Glutamatergic neuron (in vitro differentiated cells): Measurements from ENCODE around the gene SLC13A3. TPM values are rescaled to one million over a fixed set of nuclear protein-coding genes. Genes with fewer than 3 reads are reported as not detected.

ENCODE experiments used
- DNase-seq: peaks from one replicate; pipeline ENCODE4 v3.0.0; 2022
- H3K27ac Mint-ChIP-seq: one replicate; pipeline ENCODE4 v1.8.0; 2020; ENCODE audit warnings: mild to moderate bottlenecking, mixed read lengths, inconsistent platforms; ENCODE audit not compliant: unreplicated experiment
- H3K27me3 Mint-ChIP-seq: one replicate; pipeline ENCODE4 v1.8.0; 2020; ENCODE audit warnings: mild to moderate bottlenecking, moderate library complexity, mixed read lengths, inconsistent platforms; ENCODE audit not compliant: unreplicated experiment
- H3K36me3 Mint-ChIP-seq: one replicate; pipeline ENCODE4 v1.8.0; 2020; ENCODE audit warnings: mild to moderate bottlenecking, mixed read lengths, inconsistent platforms; ENCODE audit not compliant: unreplicated experiment
- H3K4me1 Mint-ChIP-seq: one replicate; pipeline ENCODE4 v1.8.0; 2020; ENCODE audit warnings: mild to moderate bottlenecking, low read depth, mixed read lengths, inconsistent platforms; ENCODE audit not compliant: unreplicated experiment
- H3K4me3 Mint-ChIP-seq: one replicate; pipeline ENCODE4 v1.8.0; 2020; ENCODE audit warnings: mild to moderate bottlenecking, mixed read lengths, inconsistent platforms; ENCODE audit not compliant: unreplicated experiment
- H3K9me3 Mint-ChIP-seq: one replicate; pipeline ENCODE4 v1.8.0; 2020; ENCODE audit warnings: mild to moderate bottlenecking, moderate library complexity, mixed read lengths, inconsistent platforms; ENCODE audit not compliant: unreplicated experiment
- CTCF ChIP-seq: fragments of 200-600 bp; sonication (generic); IDR thresholded peaks from one replicate; pipeline ENCODE4 v1.5.0; 2021; ENCODE audit not compliant: partially characterized antibody, unreplicated experiment
- total RNA-seq: library from RNA; stranded (reverse); fragmentation: NEBNext Ultra II Directional; extraction: Animal tissue kit (Norgen Biotek cat#: 25700); gene quantifications from one replicate; pipeline ENCODE4 v1.2.1, GENCODE V29; 2021; ENCODE audit not compliant: unreplicated experiment

The SLC13A3 gene
- total RNA-seq, 1 donor from 2014 or later, result 5.8 TPM

DNA sequence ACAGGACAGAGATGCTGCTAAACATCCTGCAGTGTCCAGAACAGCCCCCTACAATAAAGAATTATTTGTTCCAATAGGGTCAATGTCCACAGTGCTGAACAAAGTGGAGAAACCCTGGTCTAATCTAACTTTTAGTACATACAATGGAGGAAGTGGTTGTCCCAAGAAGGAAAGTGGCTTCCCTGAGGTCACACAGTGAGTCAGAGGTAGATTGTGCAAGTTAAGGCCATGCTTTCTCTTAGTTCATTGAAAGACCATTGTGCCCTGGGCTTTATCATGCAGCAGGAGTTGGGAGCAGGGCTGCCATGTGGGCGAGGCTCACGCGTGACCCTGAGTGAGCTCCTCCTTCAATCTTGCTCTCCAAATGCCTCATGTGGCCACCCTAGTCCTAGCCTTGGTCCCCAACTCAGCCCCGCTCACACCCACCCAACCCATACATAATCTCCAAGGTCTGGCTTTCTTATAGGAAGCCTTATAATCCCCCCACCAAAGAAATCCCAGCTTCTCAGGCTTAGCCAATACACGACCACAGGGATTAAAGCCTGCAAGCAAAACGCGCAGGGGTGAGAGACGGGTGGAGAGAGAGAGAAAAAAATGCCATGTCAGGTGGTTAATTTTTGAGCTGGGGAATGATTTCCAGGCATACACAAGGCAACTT is 19.9 kb downstream of the SLC13A3 start:
- H3K4me3 Mint-ChIP-seq, result no peak overlapping the region
- H3K36me3 Mint-ChIP-seq, result peaks cover 12% of the 10 kb centered on the region
- no peak for DNase-seq
- no peak overlapping the region for H3K27ac Mint-ChIP-seq
- peaks cover 4% of the 10 kb centered on the region for H3K4me1 Mint-ChIP-seq
- no peak for TF ChIP-seq CTCF
- no peaks in the 10 kb centered on the region for H3K27me3 Mint-ChIP-seq
- no peaks in the 10 kb centered on the region for H3K9me3 Mint-ChIP-seq

DNA sequence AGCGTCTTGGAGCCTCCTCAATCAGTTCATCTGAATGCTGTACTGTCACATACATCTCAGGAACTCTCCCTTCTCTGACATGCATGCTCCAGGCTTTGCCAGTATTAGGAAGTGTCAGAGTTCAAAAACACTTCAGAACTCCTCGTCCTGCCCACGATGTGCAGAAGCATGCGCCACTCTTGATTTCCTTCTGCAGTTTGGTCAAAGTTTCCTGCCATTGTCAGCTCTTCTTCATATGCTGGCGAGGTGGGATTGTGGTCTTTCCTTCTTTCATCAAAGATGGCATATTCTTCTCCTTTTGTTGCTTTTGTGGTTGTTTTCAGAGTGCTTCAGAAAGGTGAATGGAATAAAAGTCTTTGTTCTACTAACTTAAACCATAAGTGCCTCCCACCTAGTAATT is 21.0 kb downstream of the SLC13A3 start:
- H3K4me1 Mint-ChIP-seq, result peaks cover 4% of the 10 kb centered on the region
- peaks cover 12% of the 10 kb centered on the region for H3K36me3 Mint-ChIP-seq
- no peaks in the 10 kb centered on the region for H3K9me3 Mint-ChIP-seq
- no peak overlapping the region for H3K27ac Mint-ChIP-seq
- no peaks in the 10 kb centered on the region for H3K27me3 Mint-ChIP-seq
- H3K4me3 Mint-ChIP-seq, result no peak overlapping the region
- DNase-seq, result no peak
- no peak for TF ChIP-seq CTCF

DNA sequence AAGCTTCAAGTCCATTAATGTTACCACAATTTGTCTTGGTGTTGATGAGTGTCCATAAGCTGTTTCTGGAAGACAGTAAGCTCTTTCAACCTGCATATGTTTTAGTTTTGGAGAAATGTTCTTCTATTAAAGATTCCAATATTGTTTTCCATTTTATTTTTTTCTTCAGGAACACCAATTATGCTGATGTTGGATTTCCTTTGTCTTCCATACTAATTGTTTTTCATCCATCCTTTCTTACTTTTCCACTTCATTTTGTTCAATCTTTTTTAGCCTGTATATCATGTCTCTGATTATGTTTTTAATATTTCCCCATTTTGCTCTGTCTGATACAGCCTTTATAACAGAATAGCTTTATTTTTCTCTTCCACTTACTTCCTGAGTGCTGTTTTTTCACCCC is 21.9 kb downstream of the SLC13A3 start:
- no peak overlapping the region for H3K27ac Mint-ChIP-seq
- DNase-seq, result no peak
- TF ChIP-seq CTCF, result no peak
- peaks cover 4% of the 10 kb centered on the region for H3K4me1 Mint-ChIP-seq
- no peaks in the 10 kb centered on the region for H3K9me3 Mint-ChIP-seq
- no peak overlapping the region for H3K4me3 Mint-ChIP-seq
- H3K27me3 Mint-ChIP-seq, result no peaks in the 10 kb centered on the region
- H3K36me3 Mint-ChIP-seq, result peaks cover 12% of the 10 kb centered on the region

- peaks cover 2% of the 10 kb centered on the region for H3K27me3 Mint-ChIP-seq
- no peak overlapping the region for H3K27ac Mint-ChIP-seq
- peaks cover 4% of the 10 kb centered on the region for H3K4me1 Mint-ChIP-seq
- no peak for TF ChIP-seq CTCF
- no peak for DNase-seq
- no peak overlapping the region for H3K4me3 Mint-ChIP-seq
- peaks cover 19% of the 10 kb centered on the region for H3K36me3 Mint-ChIP-seq
- no peaks in the 10 kb centered on the region for H3K9me3 Mint-ChIP-seq
Measured at GRCh38 chr20:46627234-46627633, 24.0 kb downstream of the SLC13A3 start.

GRCh38 chr20:46626758-46627157 is 24.5 kb downstream of the SLC13A3 start:
- H3K9me3 Mint-ChIP-seq, result no peaks in the 10 kb centered on the region
- H3K36me3 Mint-ChIP-seq, result peaks cover 19% of the 10 kb centered on the region
- H3K27ac Mint-ChIP-seq, result no peak overlapping the region
- no peak for TF ChIP-seq CTCF
- H3K4me1 Mint-ChIP-seq, result peaks cover 4% of the 10 kb centered on the region
- DNase-seq, result no peak
- no peak overlapping the region for H3K4me3 Mint-ChIP-seq
- peaks cover 2% of the 10 kb centered on the region for H3K27me3 Mint-ChIP-seq
